Measurements from ENCODE around the gene BLOC1S4. TPM values are rescaled to one million over a fixed set of nuclear protein-coding genes. Genes with fewer than 3 reads are reported as not detected.

The BLOC1S4 gene
- polyA plus RNA-seq, 1 donor, result 14.8 TPM

- no peak for DNase-seq
- H3K36me3 ChIP-seq (ENCODE audit: control insufficient read depth, insufficient read depth, low read length), result no peaks in the 10 kb centered on the region
- no peaks in the 10 kb centered on the region for H3K27me3 ChIP-seq (ENCODE audit: control insufficient read depth, insufficient read depth, low read length)
- no CpG with 5 or more reads among the region's 8 CpGs for WGBS (ENCODE audit: insufficient coverage, low lambda C conversion rate)
- no peak overlapping the region for H3K4me3 ChIP-seq (ENCODE audit: low read length)
- no peaks in the 10 kb centered on the region for H3K9me3 ChIP-seq (ENCODE audit: control insufficient read depth, low read depth, low read length)
- no peak overlapping the region for H3K27ac ChIP-seq (ENCODE audit: low read length)
- H3K4me1 ChIP-seq (ENCODE audit: control insufficient read depth, insufficient read depth, low read length), result peaks cover 48% of the 10 kb centered on the region
Measured at GRCh38 chr4:6692379-6692778, 23.6 kb upstream of the BLOC1S4 start.

GRCh38 chr4:6692806-6693205 lies 23.2 kb upstream of the BLOC1S4 start:
- 40% methylated on average over 1 of the region's 3 CpGs for WGBS (ENCODE audit: insufficient coverage, low lambda C conversion rate)
- Histone ChIP-seq H3K36me3 (ENCODE audit: control insufficient read depth, insufficient read depth, low read length) (no peaks in the 10 kb centered on the region), H3K9me3 (ENCODE audit: control insufficient read depth, low read depth, low read length) (no peaks in the 10 kb centered on the region), H3K4me3 (ENCODE audit: low read length) (no peak overlapping the region), H3K4me1 (ENCODE audit: control insufficient read depth, insufficient read depth, low read length) (peaks cover 48% of the 10 kb centered on the region), H3K27me3 (ENCODE audit: control insufficient read depth, insufficient read depth, low read length) (no peaks in the 10 kb centered on the region), H3K27ac (ENCODE audit: low read length) (no peak overlapping the region)
- no peak for DNase-seq

- Histone ChIP-seq H3K27ac (ENCODE audit: low read length) (no peak within 1 kb of the TSS), H3K4me1 (ENCODE audit: control insufficient read depth, insufficient read depth, low read length) (peaks cover 43% of the 10 kb centered on the region), H3K36me3 (ENCODE audit: control insufficient read depth, insufficient read depth, low read length) (no peaks in the 10 kb centered on the region), H3K27me3 (ENCODE audit: control insufficient read depth, insufficient read depth, low read length) (no peaks in the 10 kb centered on the region), H3K4me3 (ENCODE audit: low read length) (no peak within 1 kb of the TSS), H3K9me3 (ENCODE audit: control insufficient read depth, low read depth, low read length) (no peaks in the 10 kb centered on the region)
- WGBS (ENCODE audit: insufficient coverage, low lambda C conversion rate), result 20% methylated on average over 1 of the region's 29 CpGs
- DNase-seq, result peak in 1 of 2 donors; percentile 47
Measured at GRCh38 chr4:6693231-6694176, 22.5 kb upstream of the BLOC1S4 start, which contains the start of gene S100P. Gene S100P, plus strand, starts transcription at chr4:6693878. Its CDS starts 55 bp downstream, at chr4:6693933.

- Histone ChIP-seq H3K9me3 (ENCODE audit: control insufficient read depth, low read depth, low read length) (no peaks in the 10 kb centered on the region), H3K4me1 (ENCODE audit: control insufficient read depth, insufficient read depth, low read length) (peaks cover 35% of the 10 kb centered on the region), H3K27ac (ENCODE audit: low read length) (no peak overlapping the region), H3K27me3 (ENCODE audit: control insufficient read depth, insufficient read depth, low read length) (no peaks in the 10 kb centered on the region), H3K36me3 (ENCODE audit: control insufficient read depth, insufficient read depth, low read length) (no peaks in the 10 kb centered on the region), H3K4me3 (ENCODE audit: low read length) (no peak overlapping the region)
- 100% methylated on average over 1 of the region's 16 CpGs for WGBS (ENCODE audit: insufficient coverage, low lambda C conversion rate)
- DNase-seq, result no peak
Measured at GRCh38 chr4:6694177-6694901, 21.6 kb upstream of the BLOC1S4 start.

GRCh38 chr4:6695660-6696610 lies 20.0 kb upstream of the BLOC1S4 start:
- Histone ChIP-seq H3K4me3 (ENCODE audit: low read length) (no peak overlapping the region), H3K9me3 (ENCODE audit: control insufficient read depth, low read depth, low read length) (no peaks in the 10 kb centered on the region)
- WGBS (ENCODE audit: insufficient coverage, low lambda C conversion rate), result 0% methylated on average over 1 of the region's 18 CpGs

GRCh38 chr4:6696611-6697010 lies 19.4 kb upstream of the BLOC1S4 start:
- Histone ChIP-seq H3K36me3 (ENCODE audit: control insufficient read depth, insufficient read depth, low read length) (no peaks in the 10 kb centered on the region), H3K9me3 (ENCODE audit: control insufficient read depth, low read depth, low read length) (no peaks in the 10 kb centered on the region), H3K27ac (ENCODE audit: low read length) (no peak overlapping the region), H3K4me1 (ENCODE audit: control insufficient read depth, insufficient read depth, low read length) (peaks cover 27% of the 10 kb centered on the region), H3K27me3 (ENCODE audit: control insufficient read depth, insufficient read depth, low read length) (no peaks in the 10 kb centered on the region), H3K4me3 (ENCODE audit: low read length) (no peak overlapping the region)
- no peak for DNase-seq
- 93% methylated on average over 3 of the region's 8 CpGs for WGBS (ENCODE audit: insufficient coverage, low lambda C conversion rate)

More at GRCh38 chr4:6695660-6696610, 20.0 kb upstream of the BLOC1S4 start:
- H3K27me3 ChIP-seq (ENCODE audit: control insufficient read depth, insufficient read depth, low read length), result no peaks in the 10 kb centered on the region
- peaks cover 27% of the 10 kb centered on the region for H3K4me1 ChIP-seq (ENCODE audit: control insufficient read depth, insufficient read depth, low read length)
- peak overlapping the region; percentile 5 for H3K27ac ChIP-seq (ENCODE audit: low read length)
- DNase-seq, result peak in 1 of 2 donors; percentile 78
- no peaks in the 10 kb centered on the region for H3K36me3 ChIP-seq (ENCODE audit: control insufficient read depth, insufficient read depth, low read length)

GRCh38 chr4:6697131-6697530 lies 18.8 kb upstream of the BLOC1S4 start:
- Histone ChIP-seq H3K27ac (ENCODE audit: low read length) (no peak overlapping the region), H3K36me3 (ENCODE audit: control insufficient read depth, insufficient read depth, low read length) (no peaks in the 10 kb centered on the region), H3K4me1 (ENCODE audit: control insufficient read depth, insufficient read depth, low read length) (peaks cover 27% of the 10 kb centered on the region), H3K27me3 (ENCODE audit: control insufficient read depth, insufficient read depth, low read length) (no peaks in the 10 kb centered on the region), H3K9me3 (ENCODE audit: control insufficient read depth, low read depth, low read length) (no peaks in the 10 kb centered on the region), H3K4me3 (ENCODE audit: low read length) (no peak overlapping the region)
- WGBS (ENCODE audit: insufficient coverage, low lambda C conversion rate), result 100% methylated on average over 3 of the region's 6 CpGs
- no peak for DNase-seq

GRCh38 chr4:6699388-6699787 lies 16.6 kb upstream of the BLOC1S4 start:
- H3K4me3 ChIP-seq (ENCODE audit: low read length), result no peak overlapping the region
- WGBS (ENCODE audit: insufficient coverage, low lambda C conversion rate), result no CpG with 5 or more reads among the region's 5 CpGs
- peak in 1 of 2 donors; percentile 39 for DNase-seq
- H3K27ac ChIP-seq (ENCODE audit: low read length), result no peak overlapping the region
- H3K36me3 ChIP-seq (ENCODE audit: control insufficient read depth, insufficient read depth, low read length), result peaks cover 7% of the 10 kb centered on the region
- H3K4me1 ChIP-seq (ENCODE audit: control insufficient read depth, insufficient read depth, low read length), result peaks cover 12% of the 10 kb centered on the region
- peaks cover 3% of the 10 kb centered on the region for H3K9me3 ChIP-seq (ENCODE audit: control insufficient read depth, low read depth, low read length)
- no peaks in the 10 kb centered on the region for H3K27me3 ChIP-seq (ENCODE audit: control insufficient read depth, insufficient read depth, low read length)

- H3K4me3 ChIP-seq (ENCODE audit: low read length), result no peak overlapping the region
- no peak overlapping the region for H3K27ac ChIP-seq (ENCODE audit: low read length)
- no peaks in the 10 kb centered on the region for H3K27me3 ChIP-seq (ENCODE audit: control insufficient read depth, insufficient read depth, low read length)
- peaks cover 10% of the 10 kb centered on the region for H3K4me1 ChIP-seq (ENCODE audit: control insufficient read depth, insufficient read depth, low read length)
- no peak for DNase-seq
- H3K9me3 ChIP-seq (ENCODE audit: control insufficient read depth, low read depth, low read length), result peaks cover 3% of the 10 kb centered on the region
- H3K36me3 ChIP-seq (ENCODE audit: control insufficient read depth, insufficient read depth, low read length), result peaks cover 7% of the 10 kb centered on the region
- WGBS (ENCODE audit: insufficient coverage, low lambda C conversion rate), result no CpG with 5 or more reads among the region's 1 CpG
Measured at GRCh38 chr4:6699903-6700302, 16.1 kb upstream of the BLOC1S4 start.
